A673 (cell line): ENCODE measurements around the gene QSOX2.

Experiments
- EZH2 ChIP-seq: fragments of 200-600 bp; sonication (generic); IDR thresholded peaks from 2 replicates; pipeline ENCODE4 v1.6.1; 2017; ENCODE audit warnings: borderline replicate concordance, low read depth, mild to moderate bottlenecking, mixed read lengths, antibody characterized with exemption, low read length; ENCODE audit not compliant: poor library complexity, severe bottlenecking
- TF ChIP-seq, protein P1 (sequence below): fragments of 300-800, 200-600 bp; sonication (generic); conservative IDR thresholded peaks from 2 replicates; pipeline ENCODE4 v1.5.1; 2017; ENCODE audit warnings: low read depth, mild to moderate bottlenecking, antibody characterized with exemption, low read length, moderate library complexity, mixed read lengths

DNA sequence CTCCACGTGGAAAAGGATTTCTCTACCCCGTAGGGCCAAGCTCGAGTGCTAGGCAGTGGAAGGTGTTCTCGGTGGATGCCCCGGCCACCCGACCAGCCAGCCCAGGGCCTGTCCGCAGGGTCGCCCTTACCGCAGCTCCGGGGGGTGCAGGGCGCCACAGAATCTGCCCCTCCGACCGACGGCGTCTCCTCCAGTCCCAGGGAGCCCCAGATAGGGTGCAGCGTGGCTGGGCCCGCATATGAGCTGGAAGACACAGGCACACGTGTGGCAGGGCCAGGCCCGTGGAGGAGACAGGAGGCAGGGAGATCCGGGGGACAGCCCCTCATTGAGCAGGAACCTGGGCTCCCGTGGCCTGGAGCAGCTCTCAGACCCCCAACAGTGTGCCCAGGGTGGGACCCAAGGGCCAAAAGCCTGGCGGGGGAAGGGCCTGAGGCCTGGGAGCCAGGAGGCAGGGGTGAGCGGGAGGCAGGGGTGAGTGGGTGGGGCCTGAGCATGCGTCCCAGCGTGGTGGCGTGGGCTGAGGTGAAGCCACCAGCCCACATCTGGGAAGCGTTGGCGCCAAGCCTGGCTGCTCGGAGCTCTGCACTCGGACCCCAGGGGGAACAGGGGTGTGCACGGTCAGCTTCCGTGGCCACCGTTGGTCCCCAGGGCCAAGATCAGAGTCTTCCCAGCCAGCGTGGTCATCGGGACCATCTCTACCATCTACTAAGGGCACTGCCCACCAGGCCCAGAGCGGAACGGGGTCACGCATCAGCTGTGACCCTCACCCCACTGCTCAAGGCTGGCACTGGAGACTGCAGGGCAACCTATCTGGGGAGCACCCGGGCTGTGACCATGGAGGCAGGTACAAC lies 36.0 kb upstream of the QSOX2 start:
- no peak for TF ChIP-seq EZH2
- TF ChIP-seq, protein P1, sequence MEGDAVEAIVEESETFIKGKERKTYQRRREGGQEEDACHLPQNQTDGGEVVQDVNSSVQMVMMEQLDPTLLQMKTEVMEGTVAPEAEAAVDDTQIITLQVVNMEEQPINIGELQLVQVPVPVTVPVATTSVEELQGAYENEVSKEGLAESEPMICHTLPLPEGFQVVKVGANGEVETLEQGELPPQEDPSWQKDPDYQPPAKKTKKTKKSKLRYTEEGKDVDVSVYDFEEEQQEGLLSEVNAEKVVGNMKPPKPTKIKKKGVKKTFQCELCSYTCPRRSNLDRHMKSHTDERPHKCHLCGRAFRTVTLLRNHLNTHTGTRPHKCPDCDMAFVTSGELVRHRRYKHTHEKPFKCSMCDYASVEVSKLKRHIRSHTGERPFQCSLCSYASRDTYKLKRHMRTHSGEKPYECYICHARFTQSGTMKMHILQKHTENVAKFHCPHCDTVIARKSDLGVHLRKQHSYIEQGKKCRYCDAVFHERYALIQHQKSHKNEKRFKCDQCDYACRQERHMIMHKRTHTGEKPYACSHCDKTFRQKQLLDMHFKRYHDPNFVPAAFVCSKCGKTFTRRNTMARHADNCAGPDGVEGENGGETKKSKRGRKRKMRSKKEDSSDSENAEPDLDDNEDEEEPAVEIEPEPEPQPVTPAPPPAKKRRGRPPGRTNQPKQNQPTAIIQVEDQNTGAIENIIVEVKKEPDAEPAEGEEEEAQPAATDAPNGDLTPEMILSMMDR, result no peak
